Loucy (cell line): ENCODE data around the gene IL18RAP.

ENCODE experiments used
- H2AFZ ChIP-seq: fragments of 200-600 bp; sonication (generic); 2 replicates; pipeline ENCODE4 v1.6.0; 2016; ENCODE audit warnings: antibody characterized with exemption, mild to moderate bottlenecking, low read length, moderate library complexity
- H3F3A ChIP-seq: fragments of 200-600 bp; 2 replicates; pipeline ENCODE4 v1.6.0; 2016; ENCODE audit warnings: antibody characterized with exemption, low read depth, mild to moderate bottlenecking
- H3K27me3 ChIP-seq: fragments of 200-600 bp; sonication (generic); 2 replicates; pipeline ENCODE4 v1.6.1; 2014; ENCODE audit warnings: low read length, mild to moderate bottlenecking; ENCODE audit not compliant: insufficient read depth, poor library complexity, severe bottlenecking
- H3K36me3 ChIP-seq: fragments of 200-600 bp; sonication (generic); 2 replicates; pipeline ENCODE4 v1.6.1; 2016; ENCODE audit warnings: low read length; ENCODE audit not compliant: insufficient read depth
- H3K4me1 ChIP-seq: fragments of 200-600 bp; sonication (generic); 2 replicates; pipeline ENCODE4 v1.5.1; 2014; ENCODE audit warnings: low read length, mild to moderate bottlenecking; ENCODE audit not compliant: insufficient read depth, poor library complexity, severe bottlenecking
- H3K4me2 ChIP-seq: fragments of 200-600 bp; sonication (generic); 2 replicates; pipeline ENCODE4 v1.6.0; 2014; ENCODE audit warnings: antibody characterized with exemption, low read length, low read depth, mild to moderate bottlenecking; ENCODE audit not compliant: poor library complexity, severe bottlenecking
- H3K4me3 ChIP-seq: fragments of 200-600 bp; sonication (generic); 2 replicates; pipeline ENCODE4 v1.5.1; 2014; ENCODE audit warnings: low read length, mild to moderate bottlenecking, mixed read lengths; ENCODE audit not compliant: poor library complexity, severe bottlenecking
- H3K79me2 ChIP-seq: fragments of 200-600 bp; sonication (generic); 2 replicates; pipeline ENCODE4 v1.6.1; 2014; ENCODE audit warnings: low read length; ENCODE audit not compliant: insufficient read depth
- H3K9ac ChIP-seq: fragments of 200-600 bp; sonication (generic); 2 replicates; pipeline ENCODE4 v1.6.0; 2014; ENCODE audit warnings: mild to moderate bottlenecking, low read depth, low read length, moderate library complexity; ENCODE audit not compliant: poor library complexity, severe bottlenecking
- H3K9me2 ChIP-seq: fragments of 200-600 bp; sonication (generic); replicated peaks from 2 replicates; pipeline ENCODE4 v1.6.1; 2016; ENCODE audit warnings: low read depth, low read length, mixed read lengths
- H3K9me3 ChIP-seq: fragments of 200-600 bp; sonication (generic); 2 replicates; pipeline ENCODE4 v1.6.1; 2014; ENCODE audit warnings: mild to moderate bottlenecking, antibody characterized with exemption, low read length, low read depth; ENCODE audit not compliant: insufficient read depth
- H4K20me1 ChIP-seq: fragments of 200-600 bp; sonication (generic); 2 replicates; pipeline ENCODE4 v1.6.0; 2014; ENCODE audit warnings: antibody characterized with exemption, low read length, mild to moderate bottlenecking; ENCODE audit not compliant: insufficient read depth, poor library complexity, severe bottlenecking
- CTCF ChIP-seq: fragments of 200-600 bp; sonication (generic); conservative IDR thresholded peaks from 2 replicates; pipeline ENCODE4 v1.5.1; 2014; ENCODE audit warnings: mild to moderate bottlenecking, antibody characterized with exemption, low read length
- EZH2phosphoT487 ChIP-seq: fragments of 200-600 bp; IDR thresholded peaks from 2 replicates; pipeline ENCODE4 v1.6.1; 2018; ENCODE audit warnings: antibody characterized with exemption, mild to moderate bottlenecking, moderate library complexity, borderline replicate concordance

Gene IL18RAP

DNA sequence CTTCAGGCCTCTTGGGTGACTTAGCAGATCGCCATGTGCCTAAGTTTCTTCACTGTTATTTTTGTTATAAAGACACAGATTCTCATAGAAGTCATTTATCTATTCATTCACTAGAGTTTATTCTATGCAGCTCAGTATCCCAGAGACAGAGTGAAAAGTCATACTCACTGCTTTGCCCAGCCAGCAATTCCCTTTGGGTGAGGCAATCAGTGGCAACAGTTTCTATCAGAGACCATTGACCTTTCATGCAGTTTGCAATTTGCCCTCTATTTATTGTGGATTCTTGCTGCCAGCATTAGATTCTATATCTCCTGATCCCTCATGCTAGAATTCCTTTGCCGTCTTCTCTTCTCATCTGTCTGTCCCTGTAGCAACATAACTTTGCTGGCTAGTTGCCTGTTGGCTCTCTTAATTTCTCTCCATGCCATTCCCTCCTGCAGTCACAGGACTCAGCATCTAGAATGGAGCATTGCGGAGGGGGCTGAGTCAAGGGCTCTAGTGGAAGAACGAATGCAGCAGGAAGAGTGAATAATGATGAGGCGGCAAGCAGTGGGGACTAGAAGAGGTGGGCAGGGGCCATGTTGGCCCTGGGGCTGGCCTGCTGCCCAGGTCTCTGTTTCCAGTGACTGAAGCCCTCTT lies 62.3 kb downstream of the IL18RAP start:
- Histone ChIP-seq H3K36me3 (no peaks in the 10 kb centered on the region), H3K9ac (no peak overlapping the region), H3K79me2 (no peaks in the 10 kb centered on the region), H3K4me3 (no peak overlapping the region), H3K9me2 (no peaks in the 10 kb centered on the region), H3F3A (peaks cover 8% of the 10 kb centered on the region), H3K4me1 (peaks cover 32% of the 10 kb centered on the region), H2AFZ (no peak overlapping the region), H4K20me1 (no peaks in the 10 kb centered on the region), H3K9me3 (no peaks in the 10 kb centered on the region), H3K27me3 (no peaks in the 10 kb centered on the region), H3K4me2 (no peak overlapping the region)
- no peak for TF ChIP-seq CTCF
- TF ChIP-seq EZH2phosphoT487 = no peak

GRCh38 chr2:102486941-102487702 lies 64.2 kb downstream of the IL18RAP start:
- Histone ChIP-seq H3F3A (peaks cover 11% of the 10 kb centered on the region), H3K4me3 (no peak overlapping the region), H3K9me3 (0 out of 2 replicates have a peak, but pooled peaks cover 7% of the 10 kb centered on the region), H3K27me3 (no peaks in the 10 kb centered on the region), H3K4me1 (peaks cover 40% of the 10 kb centered on the region), H3K36me3 (no peaks in the 10 kb centered on the region; the same call in 1 of the 2 replicates), H3K79me2 (no peaks in the 10 kb centered on the region), H3K4me2 (peak overlapping the region; percentile 9), H4K20me1 (no peaks in the 10 kb centered on the region), H2AFZ (0 out of 2 replicates have a peak overlapping the region, but pooled peaks have one; percentile 14), H3K9ac (no peak overlapping the region), H3K9me2 (no peaks in the 10 kb centered on the region)
- no peak for TF ChIP-seq EZH2phosphoT487
- no peak for TF ChIP-seq CTCF

- H3K4me3 ChIP-seq = no peak overlapping the region
- H2AFZ ChIP-seq = no peak overlapping the region
- 0 out of 2 replicates have a peak, but pooled peaks cover 7% of the 10 kb centered on the region for H3K9me3 ChIP-seq
- H3K36me3 ChIP-seq = no peaks in the 10 kb centered on the region; the same call in 1 of the 2 replicates
- H3K79me2 ChIP-seq = no peaks in the 10 kb centered on the region
- TF ChIP-seq CTCF (no peak), EZH2phosphoT487 (no peak)
- H3K9ac ChIP-seq = no peak overlapping the region
- no peaks in the 10 kb centered on the region for H4K20me1 ChIP-seq
- H3K27me3 ChIP-seq = no peaks in the 10 kb centered on the region
- H3K4me2 ChIP-seq = peak overlapping the region; percentile 9
- H3F3A ChIP-seq = peaks cover 11% of the 10 kb centered on the region
- peaks cover 40% of the 10 kb centered on the region for H3K4me1 ChIP-seq
- no peaks in the 10 kb centered on the region for H3K9me2 ChIP-seq
Observed at GRCh38 chr2:102487761-102488462, 65.0 kb downstream of the IL18RAP start.
